ENCODE data around the gene ADGRB3. TPM values are rescaled to one million over a fixed set of nuclear protein-coding genes. Genes with fewer than 3 reads are reported as not detected.

ADGRB3 gene
- total RNA-seq, 1 donor from 2014 or later: 8.9 TPM

GRCh38 chr6:68951270-68951669 lies 316.2 kb downstream of the ADGRB3 start:
- Mint-ChIP-seq H3K36me3 (ENCODE audit: unreplicated experiment) (peaks cover 7% of the 10 kb centered on the region), H3K9me3 (ENCODE audit: unreplicated experiment) (no peaks in the 10 kb centered on the region), H3K27ac (ENCODE audit: unreplicated experiment) (no peak overlapping the region)

GRCh38 chr6:68958327-68958726 lies 323.2 kb downstream of the ADGRB3 start:
- no peaks in the 10 kb centered on the region for H3K9me3 Mint-ChIP-seq (ENCODE audit: unreplicated experiment)
- no peak overlapping the region for H3K4me3 Mint-ChIP-seq (ENCODE audit: unreplicated experiment)
- H3K4me1 Mint-ChIP-seq (ENCODE audit: unreplicated experiment): no peaks in the 10 kb centered on the region
- peak; percentile 22 for TF ChIP-seq CTCF (IDR thresholded peaks at IDR 0.05)
- no peak overlapping the region for H3K27ac Mint-ChIP-seq (ENCODE audit: unreplicated experiment)
- DNase-seq (ENCODE audit: extremely low spot score, unreplicated experiment): no peak
- peaks cover 2% of the 10 kb centered on the region for H3K36me3 Mint-ChIP-seq (ENCODE audit: unreplicated experiment)
- H3K27me3 Mint-ChIP-seq (ENCODE audit: unreplicated experiment): no peaks in the 10 kb centered on the region

More at GRCh38 chr6:68951270-68951669, 316.2 kb downstream of the ADGRB3 start:
- no peak for TF ChIP-seq CTCF (IDR thresholded peaks at IDR 0.05)
- Mint-ChIP-seq H3K4me1 (ENCODE audit: unreplicated experiment) (no peaks in the 10 kb centered on the region), H3K4me3 (ENCODE audit: unreplicated experiment) (no peak overlapping the region), H3K27me3 (ENCODE audit: unreplicated experiment) (no peaks in the 10 kb centered on the region)
- no peak for DNase-seq (ENCODE audit: extremely low spot score, unreplicated experiment)

- H3K4me3 Mint-ChIP-seq (ENCODE audit: unreplicated experiment): no peak overlapping the region
- H3K9me3 Mint-ChIP-seq (ENCODE audit: unreplicated experiment): no peaks in the 10 kb centered on the region
- H3K36me3 Mint-ChIP-seq (ENCODE audit: unreplicated experiment): no peaks in the 10 kb centered on the region
- no peak overlapping the region for H3K27ac Mint-ChIP-seq (ENCODE audit: unreplicated experiment)
- H3K4me1 Mint-ChIP-seq (ENCODE audit: unreplicated experiment): peaks cover 4% of the 10 kb centered on the region
- no peak for DNase-seq (ENCODE audit: extremely low spot score, unreplicated experiment)
- peak; percentile 92 for TF ChIP-seq CTCF (IDR thresholded peaks at IDR 0.05)
- peaks cover 2% of the 10 kb centered on the region for H3K27me3 Mint-ChIP-seq (ENCODE audit: unreplicated experiment)
Measured at GRCh38 chr6:68967549-68968300, 332.6 kb downstream of the ADGRB3 start.

- TF ChIP-seq CTCF (IDR thresholded peaks at IDR 0.05): no peak
- no peak overlapping the region for H3K27ac Mint-ChIP-seq (ENCODE audit: unreplicated experiment)
- peaks cover 4% of the 10 kb centered on the region for H3K4me1 Mint-ChIP-seq (ENCODE audit: unreplicated experiment)
- DNase-seq (ENCODE audit: extremely low spot score, unreplicated experiment): no peak
- peaks cover 2% of the 10 kb centered on the region for H3K27me3 Mint-ChIP-seq (ENCODE audit: unreplicated experiment)
- H3K9me3 Mint-ChIP-seq (ENCODE audit: unreplicated experiment): no peaks in the 10 kb centered on the region
- no peak overlapping the region for H3K4me3 Mint-ChIP-seq (ENCODE audit: unreplicated experiment)
- no peaks in the 10 kb centered on the region for H3K36me3 Mint-ChIP-seq (ENCODE audit: unreplicated experiment)
Measured at GRCh38 chr6:68968301-68968649, 333.2 kb downstream of the ADGRB3 start.

- Mint-ChIP-seq H3K4me1 (ENCODE audit: unreplicated experiment) (peaks cover 10% of the 10 kb centered on the region), H3K4me3 (ENCODE audit: unreplicated experiment) (no peak overlapping the region), H3K9me3 (ENCODE audit: unreplicated experiment) (no peaks in the 10 kb centered on the region), H3K27ac (ENCODE audit: unreplicated experiment) (no peak overlapping the region), H3K27me3 (ENCODE audit: unreplicated experiment) (no peaks in the 10 kb centered on the region), H3K36me3 (ENCODE audit: unreplicated experiment) (no peaks in the 10 kb centered on the region)
- no peak for TF ChIP-seq CTCF (IDR thresholded peaks at IDR 0.05)
- DNase-seq (ENCODE audit: extremely low spot score, unreplicated experiment): no peak
Measured at GRCh38 chr6:68973066-68973465, 338.0 kb downstream of the ADGRB3 start.

All from osteocyte (in vitro differentiated cells).